Colonic mucosa (tissue), 4 donors: ENCODE measurements around the gene GSTA4. TPM values are rescaled to one million over a fixed set of nuclear protein-coding genes. Genes with fewer than 3 reads are reported as not detected.

Source experiments
- DNase-seq: peaks from one replicate; pipeline ENCODE4 v3.0.0-alpha.2; 2020
- H3K27ac ChIP-seq: fragments of 200-600 bp; one replicate; pipeline ENCODE4 v1.8.0; 2021
- H3K27me3 ChIP-seq: fragments of 200-600 bp; one replicate; pipeline ENCODE4 v1.8.0; 2021
- H3K36me3 ChIP-seq: fragments of 200-600 bp; one replicate; pipeline ENCODE4 v1.8.0; 2021
- H3K4me1 ChIP-seq: fragments of 200-600 bp; one replicate; pipeline ENCODE4 v1.8.0; 2021; ENCODE audit warnings: mild to moderate bottlenecking
- H3K4me3 ChIP-seq: fragments of 200-600 bp; one replicate; pipeline ENCODE4 v1.8.0; 2021
- H3K9ac ChIP-seq, 2 donors: one replicate each; pipeline ENCODE4 v1.7.0; 2013; ENCODE audit warnings: control low read depth in 2 of 2, low read depth in 2 of 2, low read length in 2 of 2
- H3K9me3 ChIP-seq: fragments of 200-600 bp; one replicate; pipeline ENCODE4 v1.8.0; 2021
- intact Hi-C: fragments of 100-400 bp; cut with DNase I; formaldehyde crosslinking; loops from one replicate; pipeline ENCODE4 v1.14.1; 2022
- total RNA-seq, 2 donors: library from RNA; stranded (reverse); fragmentation: NEBNext Ultra II Directional in 1 of 2; extraction: Animal tissue kit (Norgen Biotek cat#: 25700) in 1 of 2; gene quantifications; one replicate each; pipeline ENCODE4 v1.2.1, GENCODE V29; 2021
- TF ChIP-seq, protein P1 (sequence below): fragments of 200-600 bp; IDR thresholded peaks from one replicate; pipeline ENCODE4 v1.8.0; 2022; ENCODE audit warnings: antibody characterized with exemption, mild to moderate bottlenecking
- donor health status: healthy.
- donor health status: DM: no; HTN: no; CAD: no.
- donor health status: DM: no; HTN: no; CAD: no.

The GSTA4 gene
- total RNA-seq, 2 donors from 2014 or later: 13.5 to 17.0 TPM

DNA sequence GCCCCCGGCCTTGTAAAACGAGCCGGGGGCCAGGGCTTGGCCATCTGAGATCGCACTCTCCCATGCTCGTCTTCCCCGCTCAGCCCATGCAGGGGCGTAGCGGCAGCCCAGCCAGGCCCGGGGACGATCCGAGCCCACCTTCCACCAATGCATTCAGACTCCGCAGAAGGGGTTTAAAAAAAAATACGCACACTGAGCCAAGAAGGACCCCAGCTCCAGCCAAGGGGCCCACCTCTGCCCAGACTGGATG lies 320 bp downstream of the GSTA4 start:
- peak; percentile 49 for DNase-seq
- H3K4me1 ChIP-seq: peaks cover 8% of the 10 kb centered on the region
- H3K27ac ChIP-seq: peak overlapping the region; percentile 91
- H3K9ac ChIP-seq: peak overlapping the region; percentile 79 to 89
- intact Hi-C loops: no loop called here
- no peaks in the 10 kb centered on the region for H3K9me3 ChIP-seq
- TF ChIP-seq, protein P1, sequence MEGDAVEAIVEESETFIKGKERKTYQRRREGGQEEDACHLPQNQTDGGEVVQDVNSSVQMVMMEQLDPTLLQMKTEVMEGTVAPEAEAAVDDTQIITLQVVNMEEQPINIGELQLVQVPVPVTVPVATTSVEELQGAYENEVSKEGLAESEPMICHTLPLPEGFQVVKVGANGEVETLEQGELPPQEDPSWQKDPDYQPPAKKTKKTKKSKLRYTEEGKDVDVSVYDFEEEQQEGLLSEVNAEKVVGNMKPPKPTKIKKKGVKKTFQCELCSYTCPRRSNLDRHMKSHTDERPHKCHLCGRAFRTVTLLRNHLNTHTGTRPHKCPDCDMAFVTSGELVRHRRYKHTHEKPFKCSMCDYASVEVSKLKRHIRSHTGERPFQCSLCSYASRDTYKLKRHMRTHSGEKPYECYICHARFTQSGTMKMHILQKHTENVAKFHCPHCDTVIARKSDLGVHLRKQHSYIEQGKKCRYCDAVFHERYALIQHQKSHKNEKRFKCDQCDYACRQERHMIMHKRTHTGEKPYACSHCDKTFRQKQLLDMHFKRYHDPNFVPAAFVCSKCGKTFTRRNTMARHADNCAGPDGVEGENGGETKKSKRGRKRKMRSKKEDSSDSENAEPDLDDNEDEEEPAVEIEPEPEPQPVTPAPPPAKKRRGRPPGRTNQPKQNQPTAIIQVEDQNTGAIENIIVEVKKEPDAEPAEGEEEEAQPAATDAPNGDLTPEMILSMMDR: no peak
- no peaks in the 10 kb centered on the region for H3K27me3 ChIP-seq
- H3K36me3 ChIP-seq: no peaks in the 10 kb centered on the region
- H3K4me3 ChIP-seq: peak overlapping the region; percentile 82

GRCh38 chr6:52994031-52994838 lies 849 bp downstream of the GSTA4 start:
- peak; percentile 46 for DNase-seq
- Histone ChIP-seq H3K9me3 (no peaks in the 10 kb centered on the region), H3K36me3 (no peaks in the 10 kb centered on the region), H3K4me3 (peak overlapping the region; percentile 82), H3K27me3 (no peaks in the 10 kb centered on the region), H3K27ac (peak overlapping the region; percentile 91), H3K9ac (peak overlapping the region; percentile 79 to 89), H3K4me1 (peaks cover 8% of the 10 kb centered on the region)
- intact Hi-C loops: no loop called here
- TF ChIP-seq, protein P1: no peak

DNA sequence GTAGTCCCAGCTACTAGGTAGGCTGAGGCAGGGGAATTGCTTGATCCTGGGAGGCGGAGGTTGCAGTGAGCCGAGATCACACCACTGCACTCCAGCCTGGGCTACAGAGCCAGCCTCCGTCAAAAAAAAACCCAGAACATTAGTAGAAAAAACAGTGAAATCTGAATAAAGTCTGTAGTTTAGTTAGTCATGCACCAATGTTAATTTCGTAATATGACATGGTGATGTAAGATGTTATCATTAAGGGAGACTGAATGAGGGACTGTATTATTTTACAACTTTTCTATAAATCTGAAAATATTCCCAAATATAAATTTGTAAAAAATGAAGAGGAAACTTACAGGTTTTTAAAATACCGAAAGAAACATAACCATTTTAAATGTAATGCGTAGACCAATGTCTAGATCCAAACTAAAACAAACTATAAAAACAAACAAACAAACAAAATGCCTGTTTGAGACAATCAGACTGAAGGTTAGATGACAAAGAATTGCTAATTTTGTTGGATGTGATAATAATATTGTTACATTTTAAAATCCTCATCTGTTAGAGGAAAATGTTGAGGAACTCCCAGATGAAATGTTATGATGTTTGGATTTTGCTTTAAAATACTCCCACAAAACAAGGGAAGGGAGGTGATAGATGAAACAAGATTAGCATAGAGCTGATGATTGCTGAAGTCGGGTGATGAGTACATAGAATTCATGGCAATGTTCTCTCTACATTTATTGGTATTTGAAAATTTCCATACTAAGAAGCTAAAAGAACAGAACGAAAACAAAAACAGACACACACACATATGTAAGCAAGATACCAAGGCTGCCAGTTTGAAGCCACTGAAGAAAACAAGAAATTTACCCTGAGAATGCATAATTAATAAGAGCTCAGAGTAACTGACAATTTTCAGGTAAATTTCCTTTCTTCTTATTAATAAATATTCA lies 1.8 kb downstream of the GSTA4 start:
- intact Hi-C loops: no loop called here
- no peaks in the 10 kb centered on the region for H3K27me3 ChIP-seq
- H3K4me1 ChIP-seq: peaks cover 8% of the 10 kb centered on the region
- no peaks in the 10 kb centered on the region for H3K36me3 ChIP-seq
- TF ChIP-seq, protein P1: no peak
- H3K9me3 ChIP-seq: no peaks in the 10 kb centered on the region
- peak overlapping the region; percentile 91 for H3K27ac ChIP-seq
- no peak overlapping the region for H3K9ac ChIP-seq
- no peak for DNase-seq
- H3K4me3 ChIP-seq: peak overlapping the region; percentile 82

DNA sequence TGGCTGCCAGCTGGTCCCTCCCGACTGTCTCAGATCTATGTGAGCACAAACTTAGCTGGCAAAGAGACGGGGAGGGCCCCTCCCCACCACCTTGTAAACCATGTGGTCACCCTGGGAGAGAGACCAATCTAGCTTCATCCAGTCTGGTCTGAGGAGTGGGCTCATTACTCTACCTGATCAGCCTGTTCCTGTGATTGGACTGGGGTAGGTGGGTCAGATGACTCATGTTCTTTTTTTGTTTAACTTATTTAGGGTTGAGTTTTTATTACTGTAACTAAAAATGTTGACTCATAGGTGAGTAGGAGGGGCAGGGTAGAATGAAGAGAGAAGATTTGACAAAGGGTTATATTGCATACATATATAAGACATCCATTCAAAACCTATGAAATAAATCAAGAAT lies 4.7 kb downstream of the GSTA4 start:
- Histone ChIP-seq H3K27ac (peak overlapping the region; percentile 51), H3K36me3 (no peaks in the 10 kb centered on the region), H3K4me1 (peaks cover 8% of the 10 kb centered on the region), H3K9me3 (no peaks in the 10 kb centered on the region), H3K4me3 (no peak overlapping the region), H3K27me3 (no peaks in the 10 kb centered on the region), H3K9ac (no peak overlapping the region)
- TF ChIP-seq, protein P1: no peak
- peak; percentile 33 for DNase-seq
- intact Hi-C loops: no loop called here

DNA sequence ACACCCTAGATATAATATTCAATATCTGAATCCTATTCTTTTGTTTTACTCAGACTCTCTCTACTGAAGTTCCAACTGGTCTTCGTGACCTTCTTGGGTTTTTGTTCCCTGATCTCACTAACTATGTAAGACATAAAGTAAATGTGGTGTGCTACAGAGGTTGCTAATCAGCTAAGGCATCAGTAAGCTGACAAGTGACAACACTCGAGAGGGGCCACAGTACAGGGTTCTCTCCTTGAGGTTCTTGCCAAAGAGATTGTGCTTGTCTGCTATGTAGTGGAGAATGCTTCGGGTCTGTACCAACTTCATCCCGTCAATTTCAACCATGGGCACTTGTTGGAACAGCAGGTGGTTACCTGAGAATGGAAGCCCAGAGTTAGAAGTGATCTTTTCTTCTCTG lies 9.9 kb downstream of the GSTA4 start:
- intact Hi-C loops: no loop called here
- H3K27ac ChIP-seq: no peak overlapping the region
- TF ChIP-seq, protein P1: no peak
- H3K4me3 ChIP-seq: no peak overlapping the region
- no peaks in the 10 kb centered on the region for H3K4me1 ChIP-seq
- no peaks in the 10 kb centered on the region for H3K9me3 ChIP-seq
- no peaks in the 10 kb centered on the region for H3K36me3 ChIP-seq
- no peaks in the 10 kb centered on the region for H3K27me3 ChIP-seq
- no peak overlapping the region for H3K9ac ChIP-seq
- no peak for DNase-seq
